HG03575 (cell line): Measurements from ENCODE around the gene FBLN1.

Experiments used
- ATAC-seq: cut with Tn5 transposase; IDR thresholded peaks from one replicate; pipeline ENCODE4 v1.9.1; 2021; ENCODE audit not compliant: unreplicated experiment, insufficient number of reproducible peaks, low FRiP score; ENCODE audit errors: extremely low read depth

Gene FBLN1

DNA sequence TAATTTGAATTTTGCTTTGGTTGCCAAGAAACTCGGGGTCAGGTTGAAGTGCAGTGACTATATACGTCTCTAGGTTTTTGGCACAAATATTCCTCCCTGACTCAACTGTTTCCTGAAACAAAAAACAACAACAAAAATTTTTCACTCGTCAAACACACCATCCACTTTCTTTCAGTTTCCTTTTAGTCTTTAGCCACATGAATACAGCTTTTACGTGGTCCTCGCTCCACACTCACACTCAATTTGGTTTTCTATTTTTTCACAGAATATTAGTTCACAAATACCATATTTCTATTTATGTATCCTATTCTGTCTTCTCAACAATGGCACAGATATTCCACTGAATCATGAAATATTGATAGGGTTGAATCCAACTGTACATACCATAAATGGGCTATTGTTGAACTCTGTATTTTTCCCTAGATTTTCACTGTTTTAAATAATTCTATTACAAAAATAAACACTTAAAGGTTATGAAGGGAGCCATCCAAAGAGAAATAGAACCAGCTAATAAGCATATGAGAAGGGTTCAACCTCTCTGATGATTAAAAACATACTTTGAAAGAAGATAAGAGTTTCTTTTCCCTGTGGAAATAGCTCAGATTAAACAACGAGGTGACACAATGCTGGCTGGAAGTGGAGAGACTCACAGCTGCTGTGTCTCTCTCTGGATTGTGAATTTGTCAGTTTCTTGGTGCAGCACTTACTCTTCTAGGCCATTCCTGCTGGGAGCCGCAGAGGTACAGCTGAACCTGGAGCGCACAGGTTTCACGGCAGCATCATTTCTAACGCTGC lies 5.1 kb upstream of the FBLN1 start:
- no peak for ATAC-seq

DNA sequence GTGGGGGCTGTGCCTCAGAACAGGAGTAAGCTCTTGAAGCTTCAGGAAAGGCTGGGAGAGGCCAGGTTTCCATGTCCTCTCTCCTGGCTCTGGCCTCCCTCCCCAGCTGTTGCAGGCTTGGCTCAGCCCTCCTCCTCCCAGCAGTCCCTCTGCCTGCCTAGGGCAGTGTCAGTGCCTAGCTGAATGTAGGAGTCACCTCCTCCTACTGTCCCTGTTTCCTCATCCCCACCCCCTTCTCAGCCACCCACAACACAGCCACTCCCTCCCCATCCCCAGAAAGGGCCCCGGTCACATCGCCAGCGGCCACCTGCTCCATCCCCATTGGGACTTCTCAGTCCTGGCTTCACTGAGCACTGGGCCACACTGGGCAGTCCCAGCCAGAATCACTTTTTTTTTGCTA lies 2.9 kb upstream of the FBLN1 start:
- ATAC-seq, result no peak

DNA sequence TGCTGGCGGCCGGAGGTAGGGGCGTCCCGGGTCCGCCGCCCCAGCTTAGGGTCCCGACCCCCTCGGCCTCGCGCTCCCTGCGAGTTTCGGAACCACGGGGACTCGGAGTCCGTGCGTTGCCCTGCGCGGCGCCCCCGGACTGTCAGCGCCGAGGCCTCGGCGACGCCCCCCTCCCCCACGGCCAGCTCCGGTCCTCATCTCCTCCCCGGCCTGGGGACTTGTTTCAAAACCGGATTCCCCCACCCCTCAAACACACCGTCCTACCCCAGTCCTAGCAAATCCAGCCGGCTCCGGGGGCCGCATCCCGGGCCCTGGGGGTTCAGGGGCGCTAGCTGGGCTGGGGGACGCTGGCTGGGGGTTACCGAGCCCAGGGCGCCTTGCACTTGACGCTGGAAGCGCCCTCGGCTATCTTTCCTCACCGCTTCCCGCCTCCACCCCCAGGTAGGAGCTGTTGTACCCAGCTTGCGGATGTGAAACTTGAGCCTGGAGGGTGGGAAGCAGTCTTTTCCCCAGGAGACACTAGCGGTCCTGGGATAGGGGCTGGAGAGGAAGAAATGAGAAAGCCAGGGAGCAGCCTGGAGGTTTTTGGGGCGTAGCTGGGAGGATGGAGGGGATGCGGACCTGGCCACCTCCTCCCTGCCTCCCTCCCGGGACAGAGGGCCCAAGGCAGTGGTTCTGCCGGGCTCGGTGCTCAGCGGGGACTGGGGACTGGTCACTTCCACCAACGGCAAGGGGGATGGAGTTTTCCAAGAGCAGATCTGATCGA lies 550 bp downstream of the FBLN1 start:
- ATAC-seq, result no peak

DNA sequence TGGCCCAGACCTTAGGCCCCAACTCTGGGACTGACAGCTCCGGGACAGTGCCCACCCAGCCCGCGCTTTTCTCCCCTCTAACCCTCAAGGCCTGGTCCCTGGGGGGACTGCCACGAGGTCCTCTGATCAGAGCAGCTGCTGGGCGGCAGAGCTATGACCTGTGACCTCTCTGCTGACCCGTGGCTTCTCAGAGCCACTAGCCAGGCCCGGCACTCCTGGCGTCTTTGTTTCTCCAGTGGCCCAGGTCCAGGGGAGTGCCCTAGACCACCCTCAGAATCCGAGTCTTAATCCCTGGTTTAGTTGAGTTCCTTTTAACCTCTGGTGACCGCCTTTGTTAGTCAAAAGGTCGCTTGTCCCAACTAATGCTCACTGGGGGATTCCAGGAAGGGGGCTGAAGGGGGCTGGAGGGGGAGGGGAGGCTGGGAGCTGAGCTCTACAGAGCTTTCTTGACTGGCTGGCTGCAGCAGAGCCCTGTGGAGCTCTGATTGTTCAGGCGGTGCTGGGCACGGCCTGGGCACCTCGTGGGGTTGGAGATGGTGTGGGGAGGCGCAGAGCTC lies 1.2 kb downstream of the FBLN1 start:
- ATAC-seq, result no peak

DNA sequence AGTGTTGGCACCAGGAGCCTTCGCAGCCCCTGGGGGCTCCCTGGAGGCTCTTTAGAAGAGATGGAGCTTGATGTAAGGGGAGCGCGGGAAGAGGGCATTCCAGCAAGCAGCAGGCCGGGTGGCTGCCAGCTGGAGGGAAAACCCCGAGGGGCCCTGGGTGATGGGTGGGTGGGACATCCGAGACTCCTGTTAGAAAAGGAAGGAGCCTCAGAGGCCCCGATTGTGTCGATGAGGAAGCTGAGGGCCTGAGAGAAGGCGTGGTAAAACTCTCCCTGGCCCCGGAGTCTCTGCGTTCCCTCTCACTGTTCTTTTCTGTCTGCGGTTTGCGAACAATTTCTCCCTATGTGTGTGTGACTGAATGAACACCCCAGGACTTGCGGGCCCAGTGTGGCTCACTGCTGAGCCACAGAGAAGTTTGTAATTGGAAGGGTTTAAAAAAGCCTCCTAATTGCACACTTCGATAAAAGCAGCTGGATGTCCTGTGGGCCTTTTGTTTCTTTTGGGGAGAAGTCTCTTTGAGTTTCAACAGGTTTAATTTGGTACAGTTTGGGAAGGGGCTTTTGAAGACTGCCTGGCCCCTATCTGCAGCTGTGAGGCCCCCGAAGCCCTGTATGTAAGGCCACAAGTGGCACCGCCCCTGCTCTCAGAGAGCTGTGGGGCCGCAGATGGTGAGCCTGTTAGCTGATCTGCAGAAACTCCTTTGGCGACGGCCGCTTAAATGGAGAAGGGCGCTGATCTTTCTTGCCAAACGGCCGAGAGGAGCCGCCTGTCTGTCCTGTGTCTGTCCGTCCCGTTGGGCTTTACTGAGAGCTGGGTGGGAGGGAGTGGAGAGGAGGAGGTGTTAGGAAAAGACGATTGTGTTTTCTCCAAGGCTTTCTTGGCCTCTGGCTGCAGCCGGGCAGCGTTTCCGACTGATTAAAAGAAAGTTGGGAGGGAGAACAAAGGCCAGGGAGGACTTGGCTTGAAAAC lies 2.0 kb downstream of the FBLN1 start:
- no peak for ATAC-seq

DNA sequence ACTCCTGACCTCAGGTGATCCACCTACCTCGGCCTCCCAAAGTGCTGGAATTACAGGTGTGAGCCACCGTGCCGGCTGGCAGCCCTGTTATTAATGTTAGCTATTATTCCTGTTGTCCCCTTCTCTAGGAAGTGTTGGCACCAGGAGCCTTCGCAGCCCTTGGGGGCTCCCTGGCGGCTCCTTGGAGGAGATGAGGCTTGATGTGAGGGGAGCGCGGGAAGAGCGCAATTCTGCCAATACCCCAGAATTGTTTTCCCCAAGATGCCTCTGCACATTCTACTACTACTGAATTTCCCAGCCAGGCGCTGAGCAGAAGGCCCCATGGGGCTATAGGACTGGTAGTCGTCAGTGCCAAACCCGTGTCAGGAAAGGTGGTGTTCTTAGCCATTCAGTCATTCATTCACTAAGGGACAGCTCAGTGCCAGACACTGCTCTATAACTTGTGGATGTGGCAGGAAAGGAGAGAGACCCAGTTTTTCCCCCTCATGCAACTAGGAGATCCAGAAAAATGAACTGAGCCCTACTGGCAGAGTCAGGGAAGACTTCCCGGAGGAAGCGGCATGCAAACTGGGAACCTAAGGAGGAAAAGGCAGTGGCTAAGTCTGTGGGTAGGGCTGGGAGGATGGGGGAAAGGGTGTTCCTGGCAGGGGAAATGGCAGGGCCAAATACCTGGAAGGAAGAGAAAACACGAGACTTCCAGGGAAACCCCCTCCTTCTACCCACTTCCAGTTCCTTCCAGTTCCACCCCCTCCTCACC lies 3.5 kb downstream of the FBLN1 start:
- no peak for ATAC-seq

DNA sequence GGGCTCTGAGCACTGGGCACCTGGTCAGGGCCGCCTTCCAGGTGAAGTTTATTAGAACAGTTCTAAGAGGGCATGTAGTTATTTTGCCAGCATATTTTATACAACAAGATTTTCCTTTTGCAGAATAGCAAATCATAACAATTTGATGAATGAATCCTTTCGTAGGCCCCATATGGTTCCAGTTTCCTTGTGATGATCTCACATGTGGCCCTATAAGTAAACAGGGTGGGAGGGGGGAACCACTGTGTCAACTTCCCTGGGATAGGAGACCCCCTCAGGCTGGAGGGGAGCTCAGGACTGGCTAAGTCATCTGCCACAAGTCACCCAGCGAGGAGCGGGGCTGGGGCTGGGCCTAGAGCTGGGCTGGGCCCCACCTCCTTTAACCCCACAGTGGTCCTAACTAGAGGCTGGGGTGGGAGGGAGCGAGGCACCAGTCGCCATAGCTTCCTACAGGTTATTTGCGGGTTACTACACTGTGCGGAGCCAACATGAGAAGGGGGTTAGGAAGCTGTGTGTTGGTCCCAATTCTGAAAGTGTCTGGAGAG lies 4.2 kb downstream of the FBLN1 start:
- no peak for ATAC-seq

DNA sequence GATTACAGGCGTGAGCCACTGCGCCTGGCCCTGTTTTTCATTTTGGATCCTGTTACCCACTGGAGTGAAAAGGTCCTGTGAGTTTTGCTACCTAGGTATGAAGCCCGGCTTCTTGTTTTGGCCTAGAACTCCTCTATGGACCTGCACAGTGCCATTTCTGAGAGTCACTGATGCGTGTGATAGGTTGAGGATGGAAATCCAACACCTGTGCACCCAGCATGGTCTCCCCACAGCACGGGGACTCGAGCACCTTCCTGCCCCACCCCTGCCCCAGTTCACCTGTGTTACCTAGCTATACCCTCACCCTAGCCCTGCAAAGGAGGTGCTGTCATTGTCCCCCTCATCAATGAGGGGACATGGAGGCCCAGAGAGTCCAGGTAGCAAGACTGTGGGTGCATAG lies 5.1 kb downstream of the FBLN1 start:
- ATAC-seq, result no peak

DNA sequence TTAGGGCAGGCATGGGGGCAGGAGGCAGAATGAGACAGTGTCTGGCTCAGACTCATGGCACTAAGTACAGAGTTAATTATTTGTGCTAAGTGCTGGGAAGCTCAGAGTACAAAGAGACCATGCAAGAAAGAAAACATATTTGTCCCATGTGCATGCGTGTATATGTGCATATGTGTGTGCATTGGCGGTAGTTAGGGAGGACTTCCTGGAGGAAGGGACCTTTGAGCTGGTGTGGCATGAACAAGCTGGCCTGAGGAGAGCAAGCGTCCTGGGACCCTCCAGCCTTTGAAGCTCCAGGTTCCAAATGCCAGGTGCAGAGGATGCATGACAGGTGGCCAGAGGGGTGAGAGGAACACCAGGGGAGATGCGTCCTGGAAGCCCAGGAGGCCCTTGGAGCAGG lies 6.1 kb downstream of the FBLN1 start:
- ATAC-seq, result no peak

DNA sequence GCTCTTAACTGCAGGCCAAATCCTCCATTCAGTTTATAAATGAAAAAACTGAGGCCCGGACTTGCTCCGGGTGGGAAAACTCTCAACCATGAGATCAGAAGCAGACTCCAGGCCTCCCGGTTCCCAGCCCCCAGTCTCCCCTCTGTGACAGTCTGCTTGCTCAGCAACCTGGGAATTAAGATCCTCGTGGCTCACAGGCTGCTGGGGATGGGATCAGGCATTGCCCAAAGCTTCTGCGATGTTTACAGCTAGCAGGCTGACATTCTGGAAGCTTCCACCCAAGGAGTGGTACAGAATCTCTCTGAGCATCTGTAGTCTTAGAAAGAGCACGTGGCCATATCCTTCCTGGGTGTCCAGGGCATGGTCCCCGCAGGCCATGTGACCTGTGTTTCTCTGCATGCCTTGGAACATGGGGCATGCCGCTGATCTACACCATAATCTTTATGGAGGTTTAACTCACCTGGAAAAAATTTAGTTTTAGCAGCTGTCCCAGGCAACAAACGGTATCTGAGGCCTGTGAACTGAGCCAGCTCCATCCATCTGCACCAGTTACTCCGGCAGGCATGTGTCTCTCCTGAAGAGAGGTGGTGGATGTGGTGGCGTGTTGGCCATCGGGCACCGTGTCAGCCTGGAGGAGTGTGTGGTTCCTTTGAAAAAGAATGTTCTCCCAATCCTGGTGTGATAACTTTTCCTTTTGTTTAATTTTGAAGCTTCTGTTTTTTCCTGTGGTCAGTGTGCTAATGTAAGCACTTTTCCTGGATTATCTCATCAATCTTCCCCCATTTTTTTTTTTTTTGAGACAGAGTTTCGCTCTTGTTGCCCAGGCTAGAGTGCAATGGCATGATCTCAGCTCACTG lies 7.9 kb downstream of the FBLN1 start:
- no peak for ATAC-seq

DNA sequence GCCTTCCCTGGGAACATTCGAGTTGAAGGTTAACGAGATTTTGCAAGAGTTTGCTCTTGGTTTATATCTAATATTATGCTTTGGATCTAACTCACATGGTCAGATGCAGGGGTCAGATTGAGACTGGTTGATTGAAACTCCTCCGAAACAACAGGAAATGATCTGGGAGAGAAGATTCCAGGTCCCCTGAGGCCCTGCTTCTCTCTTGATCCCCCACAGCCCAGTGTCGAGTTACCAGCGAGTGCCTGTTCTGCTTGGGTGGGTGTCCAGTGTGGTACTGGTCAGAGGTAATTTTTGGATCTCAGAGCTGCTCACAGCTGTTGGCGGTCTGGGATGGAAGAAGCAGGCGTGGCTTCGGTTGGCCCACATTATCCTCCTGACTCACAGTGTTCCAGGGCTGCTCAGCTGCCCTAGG lies 9.2 kb downstream of the FBLN1 start:
- no peak for ATAC-seq

DNA sequence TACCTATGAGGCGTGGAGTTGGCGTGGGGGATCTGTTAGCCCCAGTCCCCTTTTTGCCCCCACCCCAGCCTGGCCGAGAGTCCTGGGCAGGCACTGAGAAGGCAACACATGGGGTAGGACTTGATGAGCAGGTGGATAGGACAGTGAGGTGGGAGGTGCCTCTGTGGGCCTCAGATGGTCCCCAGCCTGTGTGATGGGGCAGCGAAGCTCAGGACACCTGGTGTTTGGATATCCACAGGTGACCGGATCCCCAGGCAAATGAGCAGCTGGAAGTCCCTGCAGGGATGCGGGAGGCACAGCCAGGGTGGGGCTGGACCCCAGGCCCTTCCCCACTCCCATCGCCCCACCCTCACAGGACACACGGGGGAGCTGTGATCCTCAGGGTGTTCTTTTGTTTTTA lies 9.7 kb downstream of the FBLN1 start:
- ATAC-seq, result no peak

DNA sequence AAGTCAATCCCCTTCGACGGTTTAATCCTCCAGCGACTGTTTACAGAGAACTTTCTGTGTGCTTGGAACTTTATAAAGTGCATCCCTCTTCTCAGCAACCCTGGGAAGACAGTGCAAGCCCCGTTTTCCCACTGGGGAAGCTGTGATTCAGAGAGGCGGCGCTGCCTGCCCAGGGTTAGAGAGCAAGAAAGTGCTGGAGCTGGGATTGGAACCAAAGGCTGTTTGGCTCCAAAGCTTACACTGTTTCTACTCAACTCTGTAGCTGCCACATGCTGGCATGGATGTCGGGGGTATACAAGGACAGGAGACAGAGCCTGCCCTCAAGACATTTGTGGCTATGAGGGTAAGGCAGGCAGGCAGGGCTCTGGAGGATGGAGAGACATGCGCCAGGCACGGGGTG lies 13.0 kb downstream of the FBLN1 start:
- ATAC-seq, result no peak

DNA sequence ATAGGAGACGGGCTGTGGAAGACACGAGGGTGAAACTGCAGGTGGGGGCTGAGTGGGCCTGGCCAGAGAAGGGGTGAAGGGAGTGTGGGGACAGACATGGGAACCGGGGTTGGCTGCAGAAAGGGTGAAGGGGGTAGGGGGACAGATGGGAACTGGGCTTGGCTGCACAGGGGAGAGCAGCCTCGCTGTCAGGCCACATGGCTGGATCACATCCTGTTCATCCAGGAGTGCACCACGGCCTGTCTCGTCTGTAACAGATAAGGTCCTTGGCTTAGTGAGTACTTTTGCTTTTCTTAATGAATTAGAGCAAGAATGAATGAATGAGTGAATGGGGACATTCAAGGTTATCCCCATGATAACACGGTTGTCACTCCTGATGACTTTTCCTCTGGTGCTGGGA lies 13.5 kb downstream of the FBLN1 start:
- ATAC-seq, result no peak

DNA sequence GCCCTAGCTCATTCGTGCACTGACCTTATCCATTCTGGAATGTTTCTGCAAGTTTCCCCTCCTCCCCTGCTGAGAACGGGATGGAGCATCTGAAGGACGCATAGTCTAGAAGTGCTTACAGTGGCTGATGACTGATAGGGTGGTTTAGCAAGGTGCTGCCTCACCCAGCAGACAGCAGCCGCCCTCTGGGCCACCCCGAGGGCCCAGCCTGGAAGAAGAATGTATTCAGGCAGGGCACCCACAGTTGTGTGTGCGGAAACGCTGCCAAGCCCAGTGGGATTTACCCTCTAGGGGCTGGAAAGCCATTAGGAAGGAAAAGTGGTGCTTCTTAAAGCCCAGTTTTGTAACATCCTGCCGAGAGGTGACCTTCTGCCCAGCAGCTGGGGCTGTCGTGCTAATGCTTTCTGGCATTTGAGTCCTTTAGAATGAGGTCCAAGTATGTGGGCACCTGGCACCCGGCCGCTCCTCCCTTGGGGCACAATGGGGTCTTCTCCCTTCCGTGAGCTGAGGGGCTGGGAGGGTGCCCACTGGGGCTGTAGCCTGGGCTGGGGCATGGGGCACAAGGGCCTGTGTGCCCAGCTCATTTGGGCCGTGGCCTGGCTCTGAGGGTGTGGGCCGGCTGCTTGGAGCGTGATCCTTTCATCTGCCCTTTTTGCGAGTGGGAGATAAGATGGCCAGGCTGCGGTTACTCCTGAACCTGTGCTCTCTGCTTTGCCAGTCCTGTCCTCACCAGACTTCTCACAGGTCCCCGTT lies 14.4 kb downstream of the FBLN1 start:
- no peak for ATAC-seq

DNA sequence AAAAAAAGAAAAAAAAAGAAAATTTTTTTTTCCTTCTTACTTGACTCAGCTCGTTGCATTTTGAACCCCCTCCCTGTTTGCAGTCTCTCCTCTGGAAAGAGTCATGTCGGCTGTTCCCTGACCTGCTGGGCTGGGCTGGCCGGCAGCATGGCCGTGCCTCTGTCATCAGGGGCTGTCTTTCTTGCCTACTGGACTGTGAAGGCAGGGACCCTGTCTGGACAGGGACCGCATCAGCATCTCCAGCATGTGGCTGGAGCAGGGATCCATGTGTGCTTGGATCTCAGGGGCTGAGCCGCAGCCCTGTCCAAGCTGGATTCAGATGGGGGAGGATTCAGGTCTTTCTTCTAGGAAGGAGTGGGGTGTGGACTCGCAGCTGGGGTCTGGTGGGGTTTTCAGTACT lies 15.5 kb downstream of the FBLN1 start:
- no peak for ATAC-seq

DNA sequence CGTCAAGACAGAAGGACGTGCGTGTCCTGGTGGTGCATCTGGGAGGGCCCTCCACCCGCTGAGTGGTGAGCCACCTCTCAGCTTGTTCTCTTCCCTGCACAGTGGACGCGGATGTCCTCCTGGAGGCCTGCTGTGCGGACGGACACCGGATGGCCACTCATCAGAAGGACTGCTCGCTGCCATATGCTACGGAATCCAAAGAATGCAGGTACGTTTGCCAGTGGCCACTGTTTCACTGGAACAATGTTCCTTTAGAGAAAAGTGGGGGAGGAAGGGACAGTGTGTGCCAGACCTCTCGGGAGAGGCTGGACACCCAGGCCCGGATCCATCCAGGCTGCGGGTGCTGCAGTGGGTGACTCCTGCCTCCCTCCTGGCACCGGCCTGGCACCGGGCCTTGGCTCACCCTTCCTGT lies 15.9 kb downstream of the FBLN1 start:
- no peak for ATAC-seq
